ENCODE results near the gene ATP2A2. TPM values are rescaled to one million over a fixed set of nuclear protein-coding genes. Genes with fewer than 3 reads are reported as not detected.

ATP2A2 gene
- total RNA-seq, 1 experiment from 2014 or later = 174 TPM

DNA sequence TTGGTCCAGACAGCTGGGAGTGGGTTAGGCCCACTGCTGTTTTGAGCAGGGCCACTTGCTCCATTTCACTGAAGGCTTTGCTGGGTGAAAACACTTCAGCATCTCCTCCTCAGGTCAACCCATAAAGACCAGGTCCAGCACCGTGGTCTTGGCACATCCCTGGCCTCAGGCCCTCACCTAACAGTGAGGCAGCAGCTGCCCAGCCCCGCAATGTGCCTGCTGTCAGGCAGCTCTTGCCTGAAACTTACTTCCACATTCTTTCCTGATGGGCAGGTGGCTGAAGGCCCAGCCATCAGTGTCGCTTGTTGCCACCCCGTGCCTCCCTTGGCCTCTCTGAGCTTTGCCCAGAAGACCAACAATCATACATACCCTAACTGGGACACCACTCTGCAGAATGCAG, 68.0 kb downstream of the ATP2A2 start:
- CTCF ChIA-PET = no interaction called here
- no peak for ATAC-seq
- POLR2A ChIA-PET (ENCODE audit: unreplicated experiment) = no interaction called here
- H3K9me2 ChIP-seq (replicated peaks; ENCODE audit: low read length) = no peaks in the 10 kb centered on the region
- peaks cover 57% of the 10 kb centered on the region for H3K36me3 ChIP-seq (ENCODE audit: low read depth, low read length)
- no peak overlapping the region for H3K9ac ChIP-seq (ENCODE audit: low read length)
- H4K20me1 ChIP-seq (ENCODE audit: low read length) = no peaks in the 10 kb centered on the region
- intact Hi-C loops (cut with micrococcal nuclease) = no loop called here
- no TSS peak for BruUV-seq (replicated peaks)
- H3K27me3 ChIP-seq (ENCODE audit: low read length) = no peaks in the 10 kb centered on the region
- H3K9me3 ChIP-seq (ENCODE audit: low read length) = no peaks in the 10 kb centered on the region
- no peak overlapping the region for H3K4me3 ChIP-seq (ENCODE audit: low read length)
- no peak overlapping the region for H2AFZ ChIP-seq (ENCODE audit: low read length)
- H3K4me2 ChIP-seq (ENCODE audit: low read length) = no peak overlapping the region
- H3F3A ChIP-seq (ENCODE audit: low read length, unreplicated experiment) = peaks cover 8% of the 10 kb centered on the region
- DNase-seq = no peak
- H3K4me1 ChIP-seq (ENCODE audit: insufficient read depth, low read length) = peaks cover 19% of the 10 kb centered on the region
- no peak overlapping the region for H3K27ac ChIP-seq (ENCODE audit: low read length)
- H3K79me2 ChIP-seq (ENCODE audit: low read length) = peaks cover 5% of the 10 kb centered on the region; the same call in 1 of the 2 replicates
- TF ChIP-seq EZH2phosphoT487 (IDR thresholded peaks at IDR 0.05; ENCODE audit: borderline replicate concordance, low read length) (no peak), EZH2 (IDR thresholded peaks at IDR 0.05; ENCODE audit: low read length, unreplicated experiment) (no peak)
- TF ChIP-seq, protein P1, sequence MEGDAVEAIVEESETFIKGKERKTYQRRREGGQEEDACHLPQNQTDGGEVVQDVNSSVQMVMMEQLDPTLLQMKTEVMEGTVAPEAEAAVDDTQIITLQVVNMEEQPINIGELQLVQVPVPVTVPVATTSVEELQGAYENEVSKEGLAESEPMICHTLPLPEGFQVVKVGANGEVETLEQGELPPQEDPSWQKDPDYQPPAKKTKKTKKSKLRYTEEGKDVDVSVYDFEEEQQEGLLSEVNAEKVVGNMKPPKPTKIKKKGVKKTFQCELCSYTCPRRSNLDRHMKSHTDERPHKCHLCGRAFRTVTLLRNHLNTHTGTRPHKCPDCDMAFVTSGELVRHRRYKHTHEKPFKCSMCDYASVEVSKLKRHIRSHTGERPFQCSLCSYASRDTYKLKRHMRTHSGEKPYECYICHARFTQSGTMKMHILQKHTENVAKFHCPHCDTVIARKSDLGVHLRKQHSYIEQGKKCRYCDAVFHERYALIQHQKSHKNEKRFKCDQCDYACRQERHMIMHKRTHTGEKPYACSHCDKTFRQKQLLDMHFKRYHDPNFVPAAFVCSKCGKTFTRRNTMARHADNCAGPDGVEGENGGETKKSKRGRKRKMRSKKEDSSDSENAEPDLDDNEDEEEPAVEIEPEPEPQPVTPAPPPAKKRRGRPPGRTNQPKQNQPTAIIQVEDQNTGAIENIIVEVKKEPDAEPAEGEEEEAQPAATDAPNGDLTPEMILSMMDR (conservative IDR thresholded peaks at IDR 0.05; ENCODE audit: low read depth, low read length) = no peak

DNA sequence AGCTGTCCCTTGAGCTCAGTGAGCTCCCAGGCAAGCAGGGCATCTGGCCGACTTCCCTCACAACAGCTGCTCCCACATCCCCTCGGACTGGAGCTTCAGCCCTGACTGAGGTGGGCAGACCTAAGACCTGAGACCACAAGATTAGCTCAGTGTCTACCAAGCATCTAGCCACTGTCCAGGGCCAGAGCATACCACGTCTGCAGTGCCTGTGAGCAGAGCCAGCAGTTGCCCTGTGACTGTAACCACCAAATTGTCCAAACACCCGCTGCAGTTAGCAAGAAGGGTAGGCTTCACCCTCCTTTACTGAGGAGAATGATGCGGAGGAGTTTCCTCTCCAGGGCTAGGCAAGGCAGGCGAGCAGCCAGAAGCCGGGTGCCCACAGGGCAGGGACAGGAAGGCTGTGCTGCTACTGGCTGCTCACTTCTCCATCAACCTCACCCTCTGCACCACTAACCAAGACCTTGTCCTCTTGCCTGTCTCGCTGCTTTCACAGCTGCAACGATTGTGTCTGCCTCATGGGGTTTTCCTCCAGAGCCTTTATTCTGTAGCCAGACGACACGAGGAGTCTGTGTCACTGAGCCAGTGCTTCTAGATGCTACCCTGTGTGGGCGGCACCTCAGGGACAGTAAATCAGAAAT, 68.6 kb downstream of the ATP2A2 start:
- H3K27me3 ChIP-seq (ENCODE audit: low read length) = no peaks in the 10 kb centered on the region
- ChIA-PET CTCF (no interaction called here), POLR2A (ENCODE audit: unreplicated experiment) (no interaction called here)
- no peaks in the 10 kb centered on the region for H3K9me2 ChIP-seq (replicated peaks; ENCODE audit: low read length)
- H3K36me3 ChIP-seq (ENCODE audit: low read depth, low read length) = peaks cover 52% of the 10 kb centered on the region
- no peak overlapping the region for H3K9ac ChIP-seq (ENCODE audit: low read length)
- H3K4me2 ChIP-seq (ENCODE audit: low read length) = no peak overlapping the region
- H3K4me3 ChIP-seq (ENCODE audit: low read length) = no peak overlapping the region
- H3F3A ChIP-seq (ENCODE audit: low read length, unreplicated experiment) = peaks cover 7% of the 10 kb centered on the region
- H4K20me1 ChIP-seq (ENCODE audit: low read length) = no peaks in the 10 kb centered on the region
- TF ChIP-seq EZH2 (IDR thresholded peaks at IDR 0.05; ENCODE audit: low read length, unreplicated experiment) (no peak), EZH2phosphoT487 (IDR thresholded peaks at IDR 0.05; ENCODE audit: borderline replicate concordance, low read length) (no peak)
- H3K9me3 ChIP-seq (ENCODE audit: low read length) = no peaks in the 10 kb centered on the region
- intact Hi-C loops (cut with micrococcal nuclease) = no loop called here
- no peak for ATAC-seq
- peaks cover 13% of the 10 kb centered on the region for H3K4me1 ChIP-seq (ENCODE audit: insufficient read depth, low read length)
- H3K27ac ChIP-seq (ENCODE audit: low read length) = no peak overlapping the region
- no peak overlapping the region for H2AFZ ChIP-seq (ENCODE audit: low read length)
- no TSS peak for BruUV-seq (replicated peaks)
- no peak for DNase-seq
- peaks cover 5% of the 10 kb centered on the region; the same call in 1 of the 2 replicates for H3K79me2 ChIP-seq (ENCODE audit: low read length)

DNA sequence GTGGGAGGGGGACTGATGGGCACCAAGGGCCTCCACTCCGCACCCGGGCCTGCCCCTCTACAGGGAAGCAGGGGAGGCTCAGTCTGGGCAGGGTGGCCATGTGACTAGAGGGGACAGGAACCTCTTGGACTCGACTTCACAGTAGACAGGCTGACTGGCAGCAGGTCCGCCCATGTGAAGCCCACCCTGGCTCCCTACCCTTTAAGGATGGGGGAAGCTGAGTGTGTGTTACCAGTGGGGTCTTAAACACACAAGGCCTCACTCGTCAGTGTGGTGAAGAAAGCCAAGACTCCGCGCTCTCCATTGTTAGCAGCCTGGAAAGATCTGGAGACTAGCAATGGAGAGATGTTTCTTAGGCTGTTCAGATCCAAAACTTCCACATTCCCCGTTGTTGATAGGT, 70.1 kb downstream of the ATP2A2 start:
- no peak for DNase-seq
- Histone ChIP-seq H2AFZ (ENCODE audit: low read length) (no peak overlapping the region), H3K4me2 (ENCODE audit: low read length) (no peak overlapping the region), H4K20me1 (ENCODE audit: low read length) (no peaks in the 10 kb centered on the region), H3K27ac (ENCODE audit: low read length) (no peak overlapping the region), H3K9me2 (replicated peaks; ENCODE audit: low read length) (no peaks in the 10 kb centered on the region), H3K79me2 (ENCODE audit: low read length) (no peaks in the 10 kb centered on the region; the same call in 1 of the 2 replicates), H3K4me3 (ENCODE audit: low read length) (no peak overlapping the region), H3K4me1 (ENCODE audit: insufficient read depth, low read length) (peaks cover under 1% of the 10 kb centered on the region; the same call in 1 of the 2 replicates), H3F3A (ENCODE audit: low read length, unreplicated experiment) (no peaks in the 10 kb centered on the region), H3K36me3 (ENCODE audit: low read depth, low read length) (peaks cover 41% of the 10 kb centered on the region), H3K9me3 (ENCODE audit: low read length) (no peaks in the 10 kb centered on the region), H3K27me3 (ENCODE audit: low read length) (no peaks in the 10 kb centered on the region), H3K9ac (ENCODE audit: low read length) (no peak overlapping the region)
- no TSS peak for BruUV-seq (replicated peaks)
- intact Hi-C loops (cut with micrococcal nuclease) = no loop called here
- ChIA-PET POLR2A (ENCODE audit: unreplicated experiment) (no interaction called here), CTCF (no interaction called here)
- TF ChIP-seq, protein P1 (conservative IDR thresholded peaks at IDR 0.05; ENCODE audit: low read depth, low read length) = no peak
- TF ChIP-seq EZH2phosphoT487 (IDR thresholded peaks at IDR 0.05; ENCODE audit: borderline replicate concordance, low read length) (no peak), EZH2 (IDR thresholded peaks at IDR 0.05; ENCODE audit: low read length, unreplicated experiment) (no peak)
- ATAC-seq = no peak
